Osteocyte (in vitro differentiated cells): ENCODE measurements around the gene RNF114. TPM values are rescaled to one million over a fixed set of nuclear protein-coding genes. Genes with fewer than 3 reads are reported as not detected.

Experiments
- DNase-seq: peaks from one replicate; pipeline ENCODE4 v3.0.0; 2021; ENCODE audit warnings: mixed read lengths; ENCODE audit not compliant: unreplicated experiment; ENCODE audit errors: extremely low spot score
- H3K27ac Mint-ChIP-seq: one replicate; pipeline ENCODE4 v1.8.0; 2021; ENCODE audit warnings: mild to moderate bottlenecking, mixed read lengths; ENCODE audit not compliant: unreplicated experiment
- H3K27me3 Mint-ChIP-seq: one replicate; pipeline ENCODE4 v1.8.0; 2021; ENCODE audit warnings: mixed read lengths; ENCODE audit not compliant: unreplicated experiment
- H3K36me3 Mint-ChIP-seq: one replicate; pipeline ENCODE4 v1.8.0; 2021; ENCODE audit warnings: mixed read lengths; ENCODE audit not compliant: unreplicated experiment
- H3K4me1 Mint-ChIP-seq: one replicate; pipeline ENCODE4 v1.8.0; 2021; ENCODE audit warnings: mixed read lengths; ENCODE audit not compliant: unreplicated experiment
- H3K4me3 Mint-ChIP-seq: one replicate; pipeline ENCODE4 v1.8.0; 2021; ENCODE audit warnings: mild to moderate bottlenecking, moderate library complexity, mixed read lengths; ENCODE audit not compliant: unreplicated experiment
- H3K9me3 Mint-ChIP-seq: one replicate; pipeline ENCODE4 v1.8.0; 2021; ENCODE audit warnings: mixed read lengths; ENCODE audit not compliant: unreplicated experiment
- total RNA-seq: library from RNA; stranded (reverse); gene quantifications from 2 replicates; pipeline ENCODE4 v1.2.1, GENCODE V29; 2021
- TF ChIP-seq, protein P1 (sequence below): fragments of 200-600 bp; sonication (generic); IDR thresholded peaks from 2 replicates; pipeline ENCODE4 v1.5.0; 2021; ENCODE audit warnings: antibody characterized with exemption, mild to moderate bottlenecking, moderate library complexity

RNF114 gene
- total RNA-seq, 1 donor from 2014 or later, result 64.9 TPM

DNA sequence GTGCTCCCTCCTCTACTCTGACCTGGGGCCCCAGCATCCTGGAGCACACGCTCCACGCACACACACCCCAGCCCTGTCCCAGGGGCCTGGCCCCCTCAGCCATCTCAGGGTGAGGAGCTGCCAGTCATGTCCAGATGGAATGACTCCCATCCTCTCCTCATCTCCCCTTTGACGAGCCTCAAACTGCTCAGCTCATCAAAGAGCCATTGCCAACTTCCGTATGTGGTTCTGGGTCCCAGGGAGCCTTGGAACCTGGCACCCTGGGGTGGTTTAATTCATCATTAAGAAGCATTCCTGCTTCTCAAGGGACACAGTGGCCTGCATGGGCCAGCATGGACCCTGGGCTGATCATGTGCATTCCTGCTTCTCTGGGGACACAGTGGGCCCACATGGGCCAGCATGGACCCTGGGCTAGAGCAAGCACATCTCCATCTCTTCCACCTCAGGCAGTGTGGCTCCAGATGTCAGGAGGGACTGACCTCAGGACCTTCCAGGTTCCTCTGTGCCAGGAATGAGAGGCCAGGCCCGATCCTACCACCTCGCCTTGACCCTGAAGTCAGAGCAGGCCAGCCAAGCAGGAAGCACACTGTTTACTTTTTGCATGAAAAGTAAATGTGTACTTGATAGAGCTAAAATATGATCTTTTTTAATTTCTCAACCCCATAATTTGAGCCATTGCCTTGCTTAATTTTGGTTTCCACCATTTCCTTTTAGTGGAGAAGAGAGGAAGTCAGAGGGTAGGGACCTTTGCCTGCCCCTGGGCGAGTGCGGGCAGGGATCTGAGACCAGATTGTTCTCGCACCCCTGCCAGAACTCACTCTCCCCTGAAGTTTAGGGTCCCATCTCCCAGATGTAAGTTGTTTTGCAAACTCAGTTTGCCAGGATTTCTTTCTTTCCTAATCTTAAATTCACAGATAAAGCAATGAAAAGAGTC is 46.9 kb upstream of the RNF114 start:
- TF ChIP-seq, protein P1, sequence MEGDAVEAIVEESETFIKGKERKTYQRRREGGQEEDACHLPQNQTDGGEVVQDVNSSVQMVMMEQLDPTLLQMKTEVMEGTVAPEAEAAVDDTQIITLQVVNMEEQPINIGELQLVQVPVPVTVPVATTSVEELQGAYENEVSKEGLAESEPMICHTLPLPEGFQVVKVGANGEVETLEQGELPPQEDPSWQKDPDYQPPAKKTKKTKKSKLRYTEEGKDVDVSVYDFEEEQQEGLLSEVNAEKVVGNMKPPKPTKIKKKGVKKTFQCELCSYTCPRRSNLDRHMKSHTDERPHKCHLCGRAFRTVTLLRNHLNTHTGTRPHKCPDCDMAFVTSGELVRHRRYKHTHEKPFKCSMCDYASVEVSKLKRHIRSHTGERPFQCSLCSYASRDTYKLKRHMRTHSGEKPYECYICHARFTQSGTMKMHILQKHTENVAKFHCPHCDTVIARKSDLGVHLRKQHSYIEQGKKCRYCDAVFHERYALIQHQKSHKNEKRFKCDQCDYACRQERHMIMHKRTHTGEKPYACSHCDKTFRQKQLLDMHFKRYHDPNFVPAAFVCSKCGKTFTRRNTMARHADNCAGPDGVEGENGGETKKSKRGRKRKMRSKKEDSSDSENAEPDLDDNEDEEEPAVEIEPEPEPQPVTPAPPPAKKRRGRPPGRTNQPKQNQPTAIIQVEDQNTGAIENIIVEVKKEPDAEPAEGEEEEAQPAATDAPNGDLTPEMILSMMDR, result no peak
- H3K27ac Mint-ChIP-seq, result peak overlapping the region; percentile 72
- peaks cover 61% of the 10 kb centered on the region for H3K4me1 Mint-ChIP-seq
- H3K9me3 Mint-ChIP-seq, result no peaks in the 10 kb centered on the region
- no peak for DNase-seq
- peaks cover 6% of the 10 kb centered on the region for H3K36me3 Mint-ChIP-seq
- H3K4me3 Mint-ChIP-seq, result no peak overlapping the region
- no peaks in the 10 kb centered on the region for H3K27me3 Mint-ChIP-seq

DNA sequence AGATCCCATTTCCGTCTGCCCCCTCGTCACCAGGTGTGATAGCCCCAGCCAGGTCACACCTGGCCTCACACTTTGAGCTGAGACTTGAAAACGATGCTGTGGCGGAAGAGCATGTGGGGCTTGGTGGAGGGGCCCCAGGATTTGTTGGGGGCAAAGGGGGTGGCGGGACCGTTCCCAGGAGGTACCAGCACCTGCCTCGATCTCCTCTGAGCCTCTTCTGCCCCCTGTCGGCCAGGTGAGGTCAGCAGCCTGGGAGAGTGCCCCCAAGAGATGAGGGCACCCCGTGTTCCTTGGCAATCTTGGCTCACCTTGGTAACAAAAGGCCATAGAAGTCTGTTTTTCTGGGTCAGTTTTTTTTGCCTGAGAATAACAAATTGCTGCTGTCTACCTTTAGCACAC is 46.3 kb upstream of the RNF114 start:
- H3K9me3 Mint-ChIP-seq, result no peaks in the 10 kb centered on the region
- no peak overlapping the region for H3K4me3 Mint-ChIP-seq
- H3K27ac Mint-ChIP-seq, result no peak overlapping the region
- no peak for DNase-seq
- no peaks in the 10 kb centered on the region for H3K27me3 Mint-ChIP-seq
- TF ChIP-seq, protein P1, result no peak
- H3K36me3 Mint-ChIP-seq, result peaks cover 6% of the 10 kb centered on the region
- peaks cover 61% of the 10 kb centered on the region for H3K4me1 Mint-ChIP-seq

DNA sequence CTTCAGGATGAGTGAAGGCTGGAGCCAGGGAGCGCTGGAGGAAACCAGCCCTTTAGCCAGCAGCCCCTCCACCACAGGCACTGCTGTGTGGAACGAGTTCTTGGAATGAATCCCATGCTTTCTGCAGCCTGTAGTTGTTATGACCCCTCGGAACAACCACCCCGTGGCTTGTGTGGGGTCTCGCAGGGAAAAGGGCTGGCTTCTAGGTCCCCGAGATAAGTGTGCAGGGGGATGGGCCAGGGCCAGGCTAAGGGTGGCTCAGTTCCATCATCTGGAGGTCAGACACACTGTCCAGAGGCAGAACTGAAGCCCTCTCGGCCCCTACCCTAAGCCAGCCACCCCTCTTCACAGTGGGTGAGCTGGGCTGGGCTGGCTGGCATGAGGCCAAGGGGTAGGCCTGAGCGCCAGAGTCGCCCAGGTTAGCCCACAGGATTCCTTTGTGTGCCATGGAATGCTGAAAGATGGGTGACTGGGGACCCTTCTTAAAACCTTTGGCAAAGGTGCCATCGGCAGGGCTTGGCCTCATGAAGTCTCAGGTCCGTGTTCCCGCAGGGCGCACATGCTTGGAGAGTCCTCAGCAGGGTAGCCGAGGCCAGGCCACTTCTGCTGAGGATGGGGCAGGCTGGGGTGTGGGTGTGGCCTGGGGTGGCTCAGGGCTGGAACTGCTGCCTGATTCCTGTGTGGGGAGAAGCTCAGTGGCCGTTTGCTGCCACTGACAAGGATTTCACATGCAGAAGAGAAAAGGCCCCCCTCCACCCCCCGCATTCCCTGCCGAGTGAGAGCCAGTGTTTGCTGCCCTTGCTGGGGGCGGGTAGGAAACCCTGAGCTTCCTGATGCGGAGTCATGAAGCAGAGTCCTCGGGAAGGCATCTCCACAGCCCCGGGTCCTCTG is 45.5 kb upstream of the RNF114 start:
- Mint-ChIP-seq H3K27ac (peak overlapping the region; percentile 23), H3K4me3 (no peak overlapping the region), H3K27me3 (no peaks in the 10 kb centered on the region), H3K36me3 (peaks cover 6% of the 10 kb centered on the region), H3K4me1 (peaks cover 60% of the 10 kb centered on the region), H3K9me3 (no peaks in the 10 kb centered on the region)
- TF ChIP-seq, protein P1, result no peak
- no peak for DNase-seq

DNA sequence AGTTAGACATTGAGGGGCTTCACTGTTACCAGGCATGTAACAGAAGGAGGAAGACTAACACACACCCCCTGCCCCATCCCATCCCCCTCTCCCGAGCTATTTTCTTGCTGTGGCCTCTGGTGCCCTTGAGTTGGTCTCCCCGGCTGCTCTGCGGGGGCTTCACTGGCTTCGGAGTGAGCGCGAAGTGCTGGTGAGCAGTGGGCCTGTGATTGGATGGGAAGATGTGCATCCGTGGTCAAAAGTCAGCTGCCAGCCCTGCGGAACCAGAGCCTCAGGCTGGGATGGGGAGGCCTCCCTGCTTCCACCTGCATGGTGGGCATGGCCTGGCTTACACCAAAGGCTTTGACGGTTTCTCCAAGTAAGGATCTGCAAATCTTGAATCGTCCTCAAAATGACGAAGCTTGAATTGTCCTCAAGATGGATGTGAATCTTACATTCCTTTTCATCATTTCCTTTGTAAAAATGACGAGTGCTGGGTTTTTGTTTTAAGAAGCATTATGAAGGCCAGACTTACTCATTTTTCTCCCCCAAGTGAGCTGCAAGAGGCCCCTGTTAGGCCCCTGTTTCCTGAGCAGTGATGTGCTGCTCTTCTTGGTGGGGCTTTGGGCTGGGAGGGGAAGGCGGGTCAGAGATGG is 44.6 kb upstream of the RNF114 start:
- TF ChIP-seq, protein P1, result no peak
- H3K27me3 Mint-ChIP-seq, result no peaks in the 10 kb centered on the region
- no peaks in the 10 kb centered on the region for H3K9me3 Mint-ChIP-seq
- H3K4me3 Mint-ChIP-seq, result no peak overlapping the region
- no peak for DNase-seq
- H3K27ac Mint-ChIP-seq, result peak overlapping the region; percentile 23
- peaks cover 2% of the 10 kb centered on the region for H3K36me3 Mint-ChIP-seq
- peaks cover 53% of the 10 kb centered on the region for H3K4me1 Mint-ChIP-seq
